K562 (cell line): Measurements from ENCODE around the gene ABHD12.

Experiments
- BRCA1 ChIP-seq, 2 experiments: fragments of 450-650 bp in 1 of 2; sonication (generic) in 1 of 2; formaldehyde crosslinking in 1 of 2; IDR thresholded peaks; 2 replicates each; pipeline versions ENCODE4 v1.5.0 to v1.6.1; 2017 to 2020; ENCODE audit warnings: mild to moderate bottlenecking in 1 of 2, missing genetic modification reagents in 1 of 2
- PTBP1 ChIP-seq: fragments of 200-400 bp; formaldehyde crosslinking; IDR thresholded peaks from 2 replicates; pipeline ENCODE4 v1.6.1; 2017; ENCODE audit warnings: low read depth, low read length
- SRSF9 ChIP-seq: fragments of 200-400 bp; formaldehyde crosslinking; IDR thresholded peaks from 2 replicates; pipeline ENCODE4 v1.6.1; 2017; ENCODE audit warnings: low read depth, low read length, borderline replicate concordance
- USF2 ChIP-seq: sonication (generic); formaldehyde crosslinking; IDR thresholded peaks from 2 replicates; pipeline ENCODE4 v1.5.0; 2020; ENCODE audit warnings: missing genetic modification reagents
- ZNF561 ChIP-seq: fragments of 450-650 bp; formaldehyde crosslinking; conservative IDR thresholded peaks from 2 replicates; pipeline ENCODE4 v1.4.0; 2020; ENCODE audit warnings: mild to moderate bottlenecking, moderate library complexity
- TF ChIP-seq, protein P1 (sequence below), 3 experiments: IDR thresholded peaks in 2 of 3; conservative IDR thresholded peaks in 1 of 3; 2 replicates each; pipeline ENCODE4 v1.5.1; 2011 to 2012; ENCODE audit warnings: low read length in 3 of 3, mild to moderate bottlenecking in 3 of 3, control low read depth in 2 of 3, improper control_type of control experiment in 1 of 3, inconsistent platforms in 1 of 3, low read depth in 1 of 3, mixed read lengths in 1 of 3, moderate library complexity in 1 of 3; ENCODE audit not compliant: insufficient read depth in 2 of 3
- TF ChIP-seq, protein P2 (sequence below): fragments of 250-450 bp; sonication (Bioruptor Pico); IDR thresholded peaks from 2 replicates; pipeline ENCODE4 v1.8.0; 2022; ENCODE audit warnings: moderate library complexity, mild to moderate bottlenecking, inconsistent platforms

DNA sequence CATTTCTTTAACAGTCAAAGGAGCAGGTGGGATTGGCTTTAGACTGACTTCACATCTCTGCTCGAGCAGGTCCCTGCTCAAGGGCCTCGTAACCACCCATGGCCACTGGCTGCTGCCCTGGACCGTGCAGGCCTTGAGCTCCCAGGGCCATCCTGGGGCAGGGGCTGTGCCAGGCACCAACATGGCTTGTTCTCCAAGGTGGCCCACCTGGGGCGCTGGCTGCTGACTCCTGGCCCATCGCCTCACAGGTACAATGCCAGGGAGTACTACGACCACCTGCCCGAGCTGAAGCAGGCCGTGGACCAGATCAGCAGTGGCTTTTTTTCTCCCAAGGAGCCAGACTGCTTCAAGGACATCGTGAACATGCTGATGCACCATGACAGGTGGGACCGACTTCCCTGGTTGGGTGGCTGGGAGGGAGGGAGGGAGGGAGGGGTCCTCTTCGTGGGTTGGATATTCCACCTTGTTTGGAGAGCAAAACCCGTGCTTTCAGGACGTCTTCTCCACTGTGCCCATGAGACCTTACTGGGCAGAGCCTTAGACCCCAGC is 96.7 kb downstream of the ABHD12 start:
- TF ChIP-seq SRSF9 = no peak
- TF ChIP-seq USF2 (CRISPR knock-in tag) = no peak
- TF ChIP-seq, protein P1, sequence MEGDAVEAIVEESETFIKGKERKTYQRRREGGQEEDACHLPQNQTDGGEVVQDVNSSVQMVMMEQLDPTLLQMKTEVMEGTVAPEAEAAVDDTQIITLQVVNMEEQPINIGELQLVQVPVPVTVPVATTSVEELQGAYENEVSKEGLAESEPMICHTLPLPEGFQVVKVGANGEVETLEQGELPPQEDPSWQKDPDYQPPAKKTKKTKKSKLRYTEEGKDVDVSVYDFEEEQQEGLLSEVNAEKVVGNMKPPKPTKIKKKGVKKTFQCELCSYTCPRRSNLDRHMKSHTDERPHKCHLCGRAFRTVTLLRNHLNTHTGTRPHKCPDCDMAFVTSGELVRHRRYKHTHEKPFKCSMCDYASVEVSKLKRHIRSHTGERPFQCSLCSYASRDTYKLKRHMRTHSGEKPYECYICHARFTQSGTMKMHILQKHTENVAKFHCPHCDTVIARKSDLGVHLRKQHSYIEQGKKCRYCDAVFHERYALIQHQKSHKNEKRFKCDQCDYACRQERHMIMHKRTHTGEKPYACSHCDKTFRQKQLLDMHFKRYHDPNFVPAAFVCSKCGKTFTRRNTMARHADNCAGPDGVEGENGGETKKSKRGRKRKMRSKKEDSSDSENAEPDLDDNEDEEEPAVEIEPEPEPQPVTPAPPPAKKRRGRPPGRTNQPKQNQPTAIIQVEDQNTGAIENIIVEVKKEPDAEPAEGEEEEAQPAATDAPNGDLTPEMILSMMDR (IDR thresholded peaks at IDR 0.05 in 2 of 3, conservative IDR thresholded peaks at IDR 0.05 in 1 of 3; ENCODE audit: insufficient read depth in 2 of 3, low read depth in 1 of 3, low read length in 3 of 3) = no peak
- no peak for TF ChIP-seq BRCA1 (IDR thresholded peaks at IDR 0.05)
- no peak for TF ChIP-seq BRCA1 (CRISPR knock-in tag; IDR thresholded peaks at IDR 0.05)
- TF ChIP-seq ZNF561 (CRISPR knock-in tag) = no peak
- TF ChIP-seq PTBP1 = no peak
- TF ChIP-seq, protein P2, sequence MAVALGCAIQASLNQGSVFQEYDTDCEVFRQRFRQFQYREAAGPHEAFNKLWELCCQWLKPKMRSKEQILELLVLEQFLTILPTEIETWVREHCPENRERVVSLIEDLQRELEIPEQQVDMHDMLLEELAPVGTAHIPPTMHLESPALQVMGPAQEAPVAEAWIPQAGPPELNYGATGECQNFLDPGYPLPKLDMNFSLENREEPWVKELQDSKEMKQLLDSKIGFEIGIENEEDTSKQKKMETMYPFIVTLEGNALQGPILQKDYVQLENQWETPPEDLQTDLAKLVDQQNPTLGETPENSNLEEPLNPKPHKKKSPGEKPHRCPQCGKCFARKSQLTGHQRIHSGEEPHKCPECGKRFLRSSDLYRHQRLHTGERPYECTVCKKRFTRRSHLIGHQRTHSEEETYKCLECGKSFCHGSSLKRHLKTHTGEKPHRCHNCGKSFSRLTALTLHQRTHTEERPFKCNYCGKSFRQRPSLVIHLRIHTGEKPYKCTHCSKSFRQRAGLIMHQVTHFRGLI (CRISPR knock-in tag) = no peak
